Bone marrow (tissue), 2 donors: ENCODE results near the gene CWC27.
A peak's percentile ranks its signal among the peaks of the same experiment; 100 is the strongest.

Experiments
- DNase-seq, 2 donors: peaks; one replicate each; lab custom pipeline; 2025; lab: John Stamatoyannopoulos, UW

Gene CWC27

DNA sequence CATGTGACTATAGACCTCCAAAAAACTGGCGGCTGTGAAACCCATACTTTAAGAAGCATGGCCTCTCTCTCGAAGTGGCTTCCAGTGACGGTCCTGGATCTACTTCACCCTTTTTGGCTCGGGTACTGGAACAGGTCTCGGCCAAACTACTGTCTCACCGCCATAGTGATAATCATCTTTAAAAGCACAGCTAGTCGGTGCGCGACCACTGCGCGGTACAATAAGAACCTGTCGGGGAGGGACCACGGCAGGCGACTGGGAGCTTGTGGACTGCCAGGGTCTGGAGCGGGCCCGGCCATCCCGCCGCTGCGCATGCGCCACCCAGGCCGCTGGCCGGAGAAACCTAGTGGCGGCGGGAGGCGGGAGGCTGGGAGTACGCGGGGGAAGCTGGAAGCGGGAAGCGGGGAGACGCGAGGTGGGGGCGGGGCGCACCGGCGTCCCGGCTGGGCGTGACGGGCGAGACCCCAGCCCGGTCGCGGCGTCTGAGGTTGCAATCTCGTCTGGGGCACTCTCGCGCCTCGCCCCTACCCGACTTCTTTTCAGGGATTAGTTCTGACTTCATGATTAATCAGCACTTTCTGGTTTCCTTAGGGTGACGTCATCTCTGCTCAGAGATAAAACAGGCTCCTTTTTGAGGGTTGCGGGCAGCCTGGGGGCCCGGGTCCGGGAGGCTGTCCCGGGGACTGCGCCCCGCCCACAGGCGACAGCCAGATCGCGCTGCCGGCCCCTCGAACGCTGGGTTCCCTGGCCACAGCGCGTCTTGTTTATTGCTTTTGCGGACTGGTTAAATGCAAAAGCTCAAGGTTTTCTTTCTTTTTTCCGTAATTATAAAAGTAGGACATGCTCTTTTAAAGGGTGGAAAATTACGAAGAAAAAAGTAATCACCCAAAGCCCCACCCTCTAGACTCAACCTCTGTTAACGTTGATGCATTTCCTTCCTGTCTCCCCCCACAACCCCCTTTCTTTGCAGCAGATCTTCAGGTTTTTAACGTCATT lies 266.8 kb downstream of the CWC27 start:
- DNase-seq: peak; percentile 79 to 83

DNA sequence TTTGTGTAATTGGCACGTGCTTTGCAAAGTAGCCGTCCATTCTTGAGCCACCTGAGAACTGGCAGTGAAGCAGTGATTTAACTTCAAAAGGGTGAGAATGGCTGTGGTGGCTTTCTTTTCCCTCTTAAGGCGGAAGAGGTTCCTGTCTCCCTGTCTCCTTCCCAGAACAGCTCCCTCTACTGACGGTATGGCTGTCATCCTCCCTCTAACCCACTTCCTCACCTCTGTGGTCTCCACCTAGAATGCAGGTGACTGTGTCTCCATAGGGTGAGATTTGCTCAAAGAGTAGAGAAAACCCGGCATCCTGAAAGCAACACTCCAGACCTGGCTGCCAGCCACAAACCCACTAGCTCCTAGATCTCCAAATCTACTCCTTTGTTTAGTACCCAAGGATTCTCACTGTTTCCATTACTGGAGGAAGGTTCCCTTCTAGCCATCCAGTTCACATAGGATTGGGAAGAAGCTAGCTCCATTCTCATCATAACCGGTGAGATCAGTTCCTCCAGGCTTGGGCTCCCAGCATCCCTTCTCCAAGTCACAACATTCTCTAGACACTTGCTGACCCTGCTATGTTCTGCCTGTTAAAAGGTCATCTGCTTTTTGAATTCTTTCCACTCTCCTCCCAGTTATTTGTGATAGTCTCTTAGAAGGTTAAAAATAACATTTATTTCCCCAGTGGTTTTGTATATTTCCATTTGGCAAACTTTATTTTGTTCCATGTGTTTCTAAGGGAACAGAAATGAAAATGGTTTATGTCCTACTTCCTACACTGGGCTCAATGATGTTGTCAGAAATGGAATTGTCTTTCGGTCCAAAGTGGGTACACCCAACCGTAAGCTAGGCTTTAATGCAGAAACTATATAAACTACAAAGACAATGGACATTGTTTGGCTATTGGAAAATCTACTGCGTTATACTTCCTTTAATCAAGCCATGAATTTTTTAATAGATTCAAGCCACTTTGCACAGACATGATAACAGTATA lies 269.4 kb downstream of the CWC27 start:
- DNase-seq: no peak

DNA sequence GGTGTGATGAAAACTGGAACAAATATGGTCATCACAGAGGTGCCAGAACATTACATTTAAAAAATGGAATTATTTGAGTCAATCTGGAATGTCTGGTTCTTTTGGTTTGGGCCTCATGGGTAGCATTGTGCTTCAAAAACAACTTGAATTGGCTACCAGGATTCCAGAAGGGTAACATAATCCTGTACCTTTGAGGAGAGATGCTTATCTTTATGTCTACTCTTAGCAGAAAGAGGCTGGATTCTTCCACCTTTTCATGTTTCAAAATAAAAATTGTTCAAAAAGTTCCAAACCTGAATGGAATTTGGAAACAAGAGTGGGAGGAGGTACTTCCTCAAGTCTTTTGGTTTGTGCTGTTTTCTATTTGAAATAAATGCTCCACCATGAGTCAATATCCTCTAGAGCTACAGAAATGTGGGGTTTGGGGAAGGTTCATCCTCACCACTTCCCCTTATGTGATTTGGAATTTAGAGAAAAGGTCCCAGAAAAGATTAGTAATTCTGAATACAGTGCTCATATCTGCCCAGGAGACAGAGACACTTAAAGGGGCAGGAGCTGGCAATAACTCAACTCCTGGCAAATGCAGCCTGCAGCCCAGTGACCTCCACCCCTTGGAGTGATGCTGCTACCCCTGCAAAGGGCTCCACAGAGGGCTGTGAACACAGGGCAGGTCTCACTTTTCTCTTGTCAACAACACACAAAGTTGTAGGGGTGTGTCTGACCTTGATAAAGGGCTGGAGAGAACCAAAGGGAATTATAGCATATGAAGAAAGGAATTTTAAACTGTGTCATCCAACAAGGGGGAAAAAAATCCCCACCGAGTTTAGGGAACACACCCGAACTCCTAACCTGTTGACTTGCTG lies 272.8 kb downstream of the CWC27 start:
- peak in 1 of 2 donors; percentile 25 for DNase-seq

DNA sequence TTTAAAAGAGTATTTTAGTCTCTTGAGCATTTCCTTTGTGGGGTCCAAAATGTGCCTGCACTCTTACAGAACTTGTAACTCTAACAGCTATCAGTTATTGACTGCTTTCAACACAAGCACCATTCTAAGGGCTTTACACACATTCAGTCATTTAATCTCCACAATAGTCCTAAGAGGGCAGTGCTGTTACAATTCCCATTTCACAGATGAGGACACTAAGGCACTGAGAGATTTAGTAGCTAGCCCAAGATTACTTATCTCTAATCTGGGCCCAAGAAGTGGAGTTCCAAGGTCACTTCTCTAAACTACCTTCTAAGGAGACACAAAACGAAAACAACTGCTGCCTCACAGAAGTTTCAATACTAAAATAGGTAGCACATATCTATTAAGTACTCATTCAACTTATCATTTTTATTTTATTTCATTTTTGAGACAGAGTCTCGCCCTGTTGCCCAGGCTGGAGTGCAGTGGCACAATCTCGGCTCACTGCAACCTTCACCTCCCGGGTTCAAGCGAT lies 275.2 kb downstream of the CWC27 start:
- DNase-seq: no peak

DNA sequence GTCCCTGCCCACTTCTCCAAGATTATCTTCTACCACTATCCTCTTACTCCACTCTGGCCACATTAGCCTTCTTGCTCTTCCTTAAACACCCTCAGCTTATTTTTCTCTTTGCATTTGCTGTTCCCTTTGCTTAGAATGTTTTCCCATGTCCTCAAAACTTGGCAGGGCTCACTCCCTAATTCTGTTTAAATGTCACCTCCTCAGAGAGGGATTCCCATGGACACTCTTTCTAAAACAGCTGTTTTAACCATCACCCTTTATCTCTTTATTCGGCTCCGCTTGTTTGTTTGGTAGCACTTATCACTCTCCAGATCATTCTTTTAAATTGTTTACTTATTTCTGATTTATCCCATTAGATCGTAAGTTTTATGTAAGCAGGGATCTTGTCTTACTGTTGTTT lies 278.5 kb downstream of the CWC27 start:
- no peak for DNase-seq

DNA sequence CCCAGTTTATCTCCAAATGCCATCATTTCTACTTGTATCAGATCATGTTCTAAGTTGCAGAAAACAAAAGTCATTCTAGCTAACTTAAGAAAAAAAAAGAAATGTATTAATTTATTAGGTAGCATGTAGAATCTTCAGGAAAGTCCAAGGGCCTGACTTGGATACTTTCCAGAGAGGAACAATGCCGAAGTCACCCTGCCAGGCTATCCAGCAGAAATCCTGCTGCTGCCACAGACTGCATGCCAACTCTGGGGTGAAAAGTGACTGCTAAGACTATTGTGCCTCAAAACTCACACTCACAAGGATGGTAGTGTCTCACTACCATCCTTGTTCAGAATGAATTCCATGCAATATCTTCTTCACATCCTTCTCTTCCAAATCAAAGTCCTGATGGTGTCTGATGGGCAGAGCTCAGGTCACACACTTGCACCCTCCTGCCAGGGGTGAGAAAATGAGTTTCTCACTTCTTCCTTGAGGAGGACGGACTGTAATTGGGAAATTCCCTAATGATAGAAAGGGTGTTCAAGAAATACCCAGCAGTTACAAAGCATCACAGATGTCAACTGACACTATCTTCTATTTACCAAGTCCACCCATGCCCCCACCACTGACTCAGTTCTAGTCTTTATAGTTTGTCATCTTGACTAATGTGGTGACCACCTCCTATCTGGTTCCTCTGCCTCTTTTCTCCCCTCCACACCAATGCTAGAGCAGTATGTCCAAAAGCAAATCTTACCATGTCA lies 279.4 kb downstream of the CWC27 start:
- DNase-seq: no peak

DNA sequence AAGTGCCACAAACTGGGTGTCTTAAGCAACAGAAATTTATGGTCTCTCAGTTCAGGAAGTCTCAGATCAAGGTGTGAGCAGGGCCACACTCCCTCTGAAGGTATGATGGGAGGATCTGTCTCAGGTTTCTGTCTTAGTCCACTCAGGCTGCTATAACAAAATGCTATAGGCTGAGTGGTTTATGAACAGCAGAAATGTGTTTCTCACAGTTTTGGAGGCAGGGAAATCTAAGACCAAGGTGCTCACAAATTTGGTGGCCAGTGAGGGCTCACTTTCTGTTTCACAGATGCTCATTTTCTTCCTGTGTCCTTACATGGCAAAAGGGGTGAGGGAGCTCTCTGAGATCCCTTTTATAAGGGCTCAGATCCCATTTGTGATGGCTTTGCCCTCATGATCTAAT lies 281.4 kb downstream of the CWC27 start:
- no peak for DNase-seq

DNA sequence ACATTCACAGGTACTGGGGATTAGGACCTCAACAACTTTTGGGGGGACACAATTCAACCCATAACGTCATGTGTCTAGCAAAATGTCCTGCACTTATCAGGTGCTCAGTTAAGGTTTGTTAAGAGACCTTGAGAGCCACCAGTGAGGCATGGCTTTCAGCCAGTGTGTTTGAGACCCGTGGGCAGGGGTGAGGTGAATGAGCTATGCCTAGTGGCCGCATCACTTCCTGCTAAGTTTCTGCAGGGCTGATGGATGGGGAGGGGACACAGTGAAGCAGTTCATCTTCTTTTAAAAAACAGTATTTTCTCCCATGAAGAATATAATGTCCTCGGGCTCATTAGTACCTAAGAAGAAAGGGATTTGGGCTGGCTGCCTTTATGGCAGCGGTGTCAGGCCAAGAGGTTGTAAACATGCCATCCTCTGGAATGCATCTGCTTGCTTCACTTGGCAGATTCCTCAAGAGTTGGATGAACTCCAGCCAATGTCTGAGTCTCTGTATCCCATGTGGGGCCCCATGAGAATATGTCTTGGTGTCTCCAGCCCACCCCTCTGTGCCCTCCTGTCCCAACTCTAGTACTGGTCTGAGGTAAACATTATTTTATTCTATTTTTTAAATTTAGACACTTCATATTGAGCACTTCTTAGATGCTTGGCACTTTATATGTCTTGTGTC lies 282.2 kb downstream of the CWC27 start:
- no peak for DNase-seq

DNA sequence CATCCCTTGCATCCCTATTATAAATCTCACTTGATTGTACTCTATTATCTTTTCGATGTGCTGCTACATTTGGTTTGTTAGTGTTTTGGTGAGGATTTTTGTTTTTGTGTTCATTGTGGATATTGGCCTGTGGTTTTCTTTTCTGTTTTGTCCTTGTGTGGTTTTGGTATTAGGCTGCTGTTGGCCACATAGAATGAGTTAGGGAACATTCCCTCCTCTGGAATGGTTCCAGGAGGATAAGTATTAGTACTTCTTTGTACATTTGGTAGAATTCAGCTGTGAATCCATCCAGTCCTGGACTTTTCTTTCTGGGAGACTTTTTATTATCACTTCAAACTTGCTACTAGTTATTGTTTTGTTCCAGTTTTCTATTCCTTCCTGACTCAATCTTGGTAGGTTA lies 287.2 kb downstream of the CWC27 start:
- no peak for DNase-seq

DNA sequence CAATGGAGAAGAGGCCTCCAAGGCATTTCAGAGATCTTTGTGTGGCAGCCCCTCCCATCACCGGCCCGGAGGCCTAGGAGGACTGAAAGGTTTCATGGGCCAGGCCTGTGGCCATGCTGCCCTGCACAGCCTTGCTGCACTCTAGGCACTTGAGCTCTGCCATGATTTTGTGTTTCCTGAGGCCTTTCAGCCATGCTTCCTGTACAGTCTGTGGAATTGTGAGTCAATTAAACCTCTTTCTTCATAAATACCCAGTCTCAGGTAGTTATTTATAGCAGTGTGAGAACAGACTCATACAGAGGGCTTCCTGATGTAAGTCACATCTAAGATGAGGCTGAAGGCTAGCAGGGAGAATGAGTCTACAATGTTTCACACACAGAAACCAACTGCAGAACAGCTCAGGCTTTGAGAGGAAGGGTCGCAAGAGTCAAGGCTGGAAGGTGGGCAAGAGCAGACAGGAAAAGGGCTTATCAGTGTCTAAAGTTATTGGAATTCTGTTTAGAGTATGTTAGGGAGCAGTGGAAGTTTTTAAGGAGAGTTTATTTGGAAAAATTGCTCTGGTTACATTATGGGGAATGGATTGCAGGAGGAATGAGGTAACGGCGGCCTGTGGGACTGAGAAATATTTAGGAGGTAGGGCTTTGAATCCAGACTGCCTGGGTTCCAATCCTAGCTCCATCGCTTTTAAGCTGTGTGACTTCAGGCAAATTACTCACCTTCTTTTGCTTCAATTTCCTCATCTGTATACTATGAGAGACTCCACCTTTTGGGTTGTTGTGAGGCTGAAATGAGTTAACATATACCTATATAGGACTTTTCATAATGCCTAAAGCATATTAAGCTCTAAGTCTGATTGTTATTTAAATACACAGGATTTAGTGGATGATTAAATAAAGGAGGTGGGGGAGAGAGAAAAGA lies 291.2 kb downstream of the CWC27 start:
- DNase-seq: no peak

DNA sequence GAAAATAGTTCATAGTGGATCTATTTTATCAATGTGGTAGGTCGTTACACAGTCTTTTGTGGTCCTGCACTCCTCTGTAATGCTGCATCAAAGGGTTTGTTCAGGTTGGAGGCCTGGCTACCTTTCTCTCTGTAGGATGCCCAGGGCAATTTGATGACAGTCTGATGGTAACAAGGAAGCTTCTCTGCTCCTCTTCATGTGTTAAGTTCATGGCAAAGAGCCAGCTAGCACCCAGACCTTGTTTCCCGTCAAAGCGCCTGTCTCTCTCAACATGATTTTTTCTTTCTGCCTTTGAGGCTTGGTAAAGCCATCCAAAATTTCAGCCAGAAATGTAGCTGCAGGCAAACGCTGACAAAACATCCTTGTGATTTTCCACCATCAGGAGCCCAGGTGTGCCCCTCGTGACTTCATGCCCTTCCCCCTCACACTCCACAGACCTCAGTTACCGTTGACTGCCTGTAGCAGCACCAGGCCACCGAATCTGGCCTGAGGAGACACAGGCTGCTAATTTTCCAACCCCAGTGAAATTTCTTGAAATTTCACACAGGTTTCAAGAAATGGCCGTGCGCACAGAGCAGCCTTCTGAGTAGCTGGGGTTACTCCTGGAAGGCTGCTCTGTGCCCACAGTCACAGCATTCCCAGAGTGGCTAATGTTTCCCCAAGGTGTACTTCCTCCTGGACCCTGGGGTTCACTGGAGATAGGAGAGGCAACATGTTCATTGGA lies 292.7 kb downstream of the CWC27 start:
- DNase-seq: no peak

DNA sequence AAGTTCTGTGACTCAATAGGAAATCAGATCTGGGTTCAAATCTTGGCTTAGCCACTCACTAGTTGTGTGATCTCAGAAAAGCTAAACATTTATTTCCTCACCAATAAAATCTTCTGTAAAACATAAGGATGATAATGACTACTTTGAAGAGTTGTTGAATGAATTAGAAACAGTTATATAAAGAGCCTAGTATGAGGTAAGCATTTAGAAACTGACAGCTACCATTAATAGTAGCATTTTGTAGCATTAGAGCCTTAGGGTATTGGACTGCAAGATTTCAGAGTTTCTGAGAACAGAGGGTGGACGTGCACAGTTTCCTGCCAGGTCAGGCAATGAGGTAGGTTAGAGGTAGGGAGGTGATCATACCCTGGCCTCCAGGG lies 293.2 kb downstream of the CWC27 start:
- no peak for DNase-seq

DNA sequence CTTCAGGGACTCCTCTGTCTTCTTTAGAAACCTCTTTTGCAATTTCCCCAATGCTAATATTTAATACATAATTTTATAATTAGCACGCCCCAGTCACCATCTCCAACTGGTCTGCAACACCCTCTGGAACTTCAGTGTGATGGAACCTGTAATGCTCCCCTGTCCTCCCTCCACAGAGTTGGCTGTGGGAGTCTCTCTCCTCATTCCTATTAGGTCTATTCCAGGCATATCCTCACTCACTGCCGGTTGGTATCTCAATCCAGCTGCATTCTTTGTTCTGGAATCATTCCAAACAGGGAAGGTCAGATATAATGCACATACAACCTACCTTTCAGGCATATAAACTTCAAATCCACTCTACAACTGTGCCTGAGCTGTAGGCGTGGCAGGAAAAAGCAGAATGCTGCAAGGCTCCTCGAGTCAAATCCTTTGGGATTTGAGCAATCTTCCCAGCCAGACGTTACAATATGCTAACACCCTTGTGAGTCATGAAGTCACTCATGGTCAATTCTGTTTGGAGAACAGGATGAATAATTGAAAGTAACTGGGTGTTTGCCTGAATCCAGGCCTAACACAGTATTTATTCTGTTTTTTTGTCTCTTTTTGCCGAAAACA lies 293.8 kb downstream of the CWC27 start:
- no peak for DNase-seq

DNA sequence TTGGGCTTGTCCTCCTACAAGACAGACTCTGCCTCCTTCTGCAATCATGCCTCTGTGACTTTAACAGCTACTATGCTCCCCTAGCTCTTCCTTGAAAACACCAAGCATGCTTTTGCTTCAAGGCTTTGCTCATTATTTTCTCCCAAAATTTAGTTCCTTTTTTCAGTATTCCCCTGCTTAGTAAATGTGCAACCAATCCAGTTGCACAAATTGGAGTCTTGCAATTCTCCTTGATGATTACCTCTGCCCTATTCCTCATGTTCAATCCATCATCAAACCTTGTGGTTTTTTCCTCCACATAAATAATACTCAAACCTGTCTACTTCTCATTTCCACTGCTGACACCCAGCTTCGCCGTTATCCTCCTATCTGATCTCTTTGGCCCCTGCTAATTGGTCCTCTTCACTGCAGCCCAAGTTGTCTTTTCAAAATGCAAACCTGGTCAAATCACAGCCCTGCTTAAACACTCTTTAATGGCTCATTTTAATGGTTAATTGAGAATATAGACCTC lies 296.3 kb downstream of the CWC27 start:
- DNase-seq: no peak

DNA sequence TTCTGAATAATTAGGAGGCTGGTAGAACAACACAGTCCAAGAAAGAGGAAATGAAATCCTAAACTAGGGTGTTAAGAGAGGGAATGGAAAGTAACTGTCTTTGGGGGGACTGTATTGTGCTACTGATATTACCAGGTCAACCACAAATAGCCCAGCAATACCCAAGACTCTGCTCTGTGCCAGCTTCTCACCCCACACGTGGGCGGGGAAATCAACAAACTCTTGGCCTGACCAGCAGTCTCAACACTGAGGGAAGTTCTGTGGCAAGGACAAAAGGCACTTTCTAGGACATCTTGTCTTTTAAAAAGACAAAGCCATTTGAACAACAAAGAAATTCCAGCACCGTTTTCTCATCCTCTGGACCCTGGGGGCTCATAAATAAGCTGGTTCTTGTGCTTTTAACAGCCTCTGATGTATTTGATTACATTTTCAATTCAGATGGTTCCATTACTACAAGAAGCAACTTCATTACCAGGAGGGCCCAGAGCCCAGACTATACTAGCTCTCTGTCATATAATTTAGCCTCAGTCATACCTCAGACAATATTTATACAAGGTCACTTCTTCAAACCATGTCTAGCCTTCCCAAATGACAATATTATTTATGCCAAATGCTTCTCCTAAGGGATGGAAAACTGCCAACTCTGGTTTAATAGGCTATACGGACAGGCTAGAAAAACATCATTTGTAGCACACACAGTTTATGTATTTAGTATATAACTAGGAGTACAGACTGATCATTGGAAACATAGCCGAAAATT lies 297.8 kb downstream of the CWC27 start:
- DNase-seq: no peak

DNA sequence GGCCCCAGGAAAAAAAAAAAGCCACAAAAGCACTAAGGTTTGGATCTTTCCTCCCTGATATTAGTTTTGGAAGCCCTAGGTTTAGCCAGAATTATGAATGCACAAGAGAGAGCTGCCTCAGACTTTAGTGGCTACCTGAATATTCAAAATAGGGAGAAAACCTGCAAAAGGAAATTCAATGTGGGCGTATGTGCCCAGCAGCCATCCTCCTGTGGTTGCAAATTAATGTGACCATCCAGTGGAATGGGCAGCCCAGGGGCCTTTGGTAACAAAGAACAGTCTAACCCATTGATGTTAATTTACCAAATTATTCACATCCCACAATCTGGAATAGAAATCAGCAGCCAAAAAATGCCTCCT lies 298.4 kb downstream of the CWC27 start:
- no peak for DNase-seq
